HTERT RPE-1 (cell line): Measurements from ENCODE around the gene SLC9C2.
"Not testable (repeated sequence)": the region's sequence is repeated elsewhere in the genome, so short reads cannot be mapped to it uniquely, and the experiment has no call there.

Experiments
- in situ Hi-C: fragments of 300-500 bp; cut with MboI; formaldehyde crosslinking; loops from 4 replicates; pipeline ENCODE4 v1.14.3; 2020; ENCODE audit warnings: low sequenced_read_pairs

Gene SLC9C2

DNA sequence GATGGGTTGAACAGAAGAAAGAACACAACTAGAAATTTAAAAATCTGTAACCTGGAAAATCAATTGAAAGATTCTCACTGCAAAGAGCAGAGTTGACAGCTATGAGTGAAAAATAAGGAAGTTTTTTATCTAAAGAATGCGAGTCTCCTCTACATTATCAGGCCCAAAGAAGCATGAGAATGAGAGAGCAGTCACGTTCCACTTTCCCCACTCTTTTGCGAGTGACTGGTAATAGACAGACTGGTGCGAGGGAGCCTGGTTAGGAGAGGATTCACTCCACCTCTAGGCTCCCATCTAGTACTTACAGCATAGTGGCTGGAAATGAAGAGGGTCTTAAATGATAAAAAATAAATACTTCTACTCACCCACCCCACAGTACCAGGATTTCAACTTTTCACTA lies 73.8 kb downstream of the SLC9C2 start:
- in situ Hi-C loops = no loop called here

DNA sequence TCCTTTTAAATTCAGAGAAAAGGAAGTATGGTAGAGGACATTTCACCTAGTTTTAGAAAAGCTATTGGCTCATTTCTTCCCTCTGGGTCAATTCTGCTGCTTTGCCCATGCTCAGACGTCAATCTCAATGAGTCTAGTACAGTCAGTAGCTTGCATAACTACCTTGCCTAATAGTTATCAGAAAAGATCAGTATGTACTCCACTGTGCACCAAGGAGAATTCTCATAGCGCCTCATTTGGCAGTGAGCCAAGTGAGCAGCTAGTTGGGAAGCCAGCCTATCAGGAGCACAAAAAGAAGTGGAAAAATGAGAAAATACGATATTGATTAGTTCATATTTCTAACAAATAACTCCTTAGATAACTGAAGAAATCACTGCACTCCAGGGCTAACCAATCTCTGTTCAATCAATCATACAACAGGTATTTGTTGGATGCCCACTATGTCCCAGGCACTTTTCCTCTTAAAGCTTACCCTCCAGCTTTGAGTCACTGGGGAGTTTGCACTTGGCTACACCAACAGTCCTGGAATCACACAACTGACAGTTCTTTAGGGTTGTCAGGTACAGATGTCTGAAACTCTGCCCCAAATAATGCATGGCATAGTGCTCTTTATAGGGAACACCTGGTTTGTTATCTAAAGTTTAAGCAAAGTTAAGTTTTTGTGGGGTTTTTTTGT lies 75.6 kb downstream of the SLC9C2 start:
- in situ Hi-C loops = no loop called here

DNA sequence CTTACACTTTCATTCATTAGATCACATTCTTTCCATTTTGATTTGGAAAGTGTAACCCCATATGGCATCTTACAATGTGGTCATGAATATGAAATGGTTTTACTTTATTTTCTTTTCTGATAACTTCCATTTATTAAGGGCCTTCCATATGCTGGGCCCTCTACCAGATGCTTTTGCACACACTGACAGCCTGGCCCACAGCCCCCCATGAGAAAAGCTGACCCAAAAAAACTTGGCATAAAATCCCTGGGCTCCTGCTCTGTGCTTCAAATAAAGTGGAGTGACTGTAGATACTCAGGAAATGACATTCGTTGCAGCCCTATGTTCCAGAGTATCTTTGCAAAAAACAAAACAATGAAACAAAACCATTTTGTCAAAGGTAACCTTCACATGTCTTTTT lies 76.9 kb downstream of the SLC9C2 start:
- in situ Hi-C loops = no loop called here

DNA sequence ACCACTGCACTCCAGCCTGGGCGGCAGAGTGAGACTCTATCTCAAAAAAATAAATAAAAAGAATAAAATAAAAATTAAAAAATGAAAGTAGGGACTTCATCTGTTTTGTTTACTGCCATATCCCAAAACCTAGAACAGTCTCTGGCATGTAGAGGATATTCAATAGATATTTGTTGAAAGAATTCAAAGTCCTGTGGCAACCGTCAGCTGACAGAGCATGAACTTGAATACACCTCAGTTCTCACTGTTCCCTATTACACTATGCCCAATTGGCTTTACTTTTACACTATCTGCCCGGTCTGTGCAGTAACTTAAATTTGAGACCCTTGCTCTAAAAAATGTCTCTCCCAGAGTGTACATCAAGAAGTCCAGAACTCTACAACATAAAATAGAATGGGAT lies 79.5 kb downstream of the SLC9C2 start:
- in situ Hi-C loops = no loop called here

DNA sequence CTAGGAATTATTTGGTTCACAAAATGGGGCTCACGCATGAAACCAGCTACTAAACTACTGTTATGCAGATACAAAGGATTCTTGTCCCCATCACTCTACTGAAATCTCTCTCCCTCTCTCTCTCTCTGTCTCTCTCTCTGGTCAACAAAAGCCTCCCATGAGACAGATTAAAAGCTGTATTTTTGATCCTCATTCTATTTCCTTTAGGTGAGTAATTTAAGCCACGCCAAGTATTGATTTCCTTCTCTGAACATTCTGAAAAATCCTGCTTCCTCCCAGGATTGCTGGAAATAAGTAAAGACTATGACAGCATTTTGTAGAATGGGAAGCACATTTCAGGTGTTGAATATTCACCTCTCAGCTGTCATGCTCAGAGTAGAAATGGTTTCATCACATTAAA lies 82.1 kb downstream of the SLC9C2 start:
- in situ Hi-C loops = no loop called here

DNA sequence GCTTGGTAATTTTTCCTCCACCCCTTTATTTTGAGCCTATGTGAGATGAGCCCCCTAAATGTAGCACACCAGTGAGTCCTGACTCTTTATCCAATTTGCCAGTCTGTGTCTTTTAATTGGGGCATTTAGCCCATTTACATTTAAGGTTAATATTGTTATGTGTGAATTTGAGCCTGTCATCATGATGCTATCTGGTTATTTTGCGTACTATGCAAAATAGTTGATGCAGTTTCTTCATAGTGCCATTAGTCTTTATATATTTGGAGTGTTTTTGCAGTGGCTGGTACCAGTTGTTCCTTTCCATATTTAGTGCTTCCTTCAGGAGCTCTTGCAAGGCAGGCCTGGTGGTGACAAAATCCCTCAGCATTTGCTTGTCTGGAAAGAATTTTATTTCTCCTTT lies 88.4 kb downstream of the SLC9C2 start:
- in situ Hi-C loops = not testable (repeated sequence)

DNA sequence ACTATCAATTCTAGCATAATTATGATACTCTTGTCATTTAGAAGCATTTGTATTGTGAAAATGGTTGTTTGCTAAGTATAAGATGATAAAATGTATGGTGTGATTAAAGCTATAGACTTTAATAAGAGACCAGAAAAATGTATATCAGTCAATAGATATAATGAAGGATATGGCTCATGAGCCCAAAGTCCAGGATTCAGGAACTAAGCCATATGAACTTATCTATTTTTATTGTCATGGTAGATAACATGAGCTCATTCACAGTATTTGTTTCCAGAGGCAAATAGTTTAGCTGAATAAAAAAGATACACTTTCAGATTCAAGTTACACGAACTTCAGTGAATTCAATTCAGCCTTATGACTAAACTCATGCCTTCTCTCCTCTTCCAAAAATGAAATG lies 93.1 kb downstream of the SLC9C2 start:
- in situ Hi-C loops = no loop called here

DNA sequence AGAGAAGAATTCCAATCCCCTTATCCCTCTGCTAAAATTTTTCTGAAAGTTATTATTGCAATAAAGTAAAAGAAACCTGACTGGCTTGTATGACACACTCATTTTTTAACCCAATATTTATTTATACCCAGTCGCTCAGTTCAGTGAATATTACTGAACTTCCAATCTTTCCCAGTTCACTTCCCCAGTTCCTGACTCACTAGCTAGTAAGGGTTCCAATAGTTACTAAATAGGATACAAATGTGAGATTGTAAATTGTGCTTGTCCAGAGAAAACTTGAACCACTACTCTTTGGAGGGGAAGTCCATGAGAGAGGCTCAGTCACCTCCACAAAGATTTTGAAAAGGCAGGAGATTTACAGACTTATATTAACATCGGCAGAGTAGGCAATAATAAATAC lies 94.3 kb downstream of the SLC9C2 start:
- in situ Hi-C loops = no loop called here

DNA sequence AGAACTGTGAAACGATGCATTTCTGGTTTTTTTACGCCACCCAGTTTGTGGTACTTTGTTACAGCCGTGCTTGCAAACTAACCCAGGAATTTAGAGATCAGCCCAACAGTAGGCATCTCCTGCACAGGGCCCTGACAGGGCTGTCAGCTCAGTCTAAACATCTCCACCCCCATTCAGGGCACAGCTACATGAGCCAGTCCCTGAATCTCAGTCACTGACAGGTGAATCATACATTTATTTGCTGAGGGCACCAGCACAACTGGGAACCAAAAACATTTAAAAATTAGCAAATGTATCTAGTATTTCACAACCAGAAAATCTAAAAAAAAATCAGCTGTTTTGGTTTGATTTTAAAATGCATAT lies 95.0 kb downstream of the SLC9C2 start:
- in situ Hi-C loops = no loop called here

DNA sequence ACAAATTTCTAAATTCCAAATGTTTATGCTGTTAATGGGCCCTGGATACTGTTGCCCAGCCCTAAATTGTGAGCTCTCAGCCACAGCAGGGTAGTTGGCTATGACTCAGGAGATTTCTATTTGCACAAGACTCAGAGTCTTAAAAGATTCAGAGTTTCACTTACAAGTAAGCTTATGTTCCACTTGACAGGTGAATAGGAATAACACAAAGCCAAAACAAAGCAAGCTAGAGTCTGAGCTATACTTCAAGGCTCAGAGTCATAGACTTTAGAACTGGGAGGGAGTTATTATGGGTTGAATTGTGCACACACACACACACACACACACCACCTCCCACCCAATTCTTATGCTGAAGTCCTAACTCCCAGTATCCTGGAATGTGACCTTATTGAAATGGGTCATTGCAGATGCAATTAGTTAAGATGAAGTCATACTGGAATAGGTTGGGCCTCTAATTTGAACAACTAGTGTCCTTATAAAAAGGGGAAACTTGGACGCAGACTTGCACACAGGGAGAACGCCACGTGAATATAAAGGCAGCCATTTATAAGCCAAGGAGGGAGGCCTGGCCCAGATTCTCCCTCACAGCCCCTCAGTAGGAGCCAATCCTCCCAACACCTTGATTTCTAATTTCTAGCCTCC lies 95.5 kb downstream of the SLC9C2 start:
- in situ Hi-C loops = no loop called here

DNA sequence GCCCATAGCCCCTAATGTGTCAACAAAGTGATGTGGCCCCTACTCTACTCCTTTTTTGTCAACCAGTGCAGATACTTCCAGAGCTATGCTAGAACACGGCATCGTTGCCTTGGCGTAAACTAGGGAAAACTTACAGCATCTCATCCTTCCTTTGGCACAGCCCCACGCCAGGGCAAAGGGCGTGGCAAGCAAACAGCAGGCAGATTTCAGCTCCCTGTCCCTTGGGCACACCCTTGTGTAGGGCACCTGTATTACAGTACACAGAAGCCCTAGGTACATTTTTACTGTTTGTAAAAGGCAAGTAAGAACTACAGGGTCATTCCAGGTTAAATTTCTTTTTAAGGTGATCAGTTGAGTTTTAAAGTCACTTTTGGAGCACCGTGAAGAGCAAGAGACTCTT lies 96.4 kb downstream of the SLC9C2 start:
- in situ Hi-C loops = no loop called here

DNA sequence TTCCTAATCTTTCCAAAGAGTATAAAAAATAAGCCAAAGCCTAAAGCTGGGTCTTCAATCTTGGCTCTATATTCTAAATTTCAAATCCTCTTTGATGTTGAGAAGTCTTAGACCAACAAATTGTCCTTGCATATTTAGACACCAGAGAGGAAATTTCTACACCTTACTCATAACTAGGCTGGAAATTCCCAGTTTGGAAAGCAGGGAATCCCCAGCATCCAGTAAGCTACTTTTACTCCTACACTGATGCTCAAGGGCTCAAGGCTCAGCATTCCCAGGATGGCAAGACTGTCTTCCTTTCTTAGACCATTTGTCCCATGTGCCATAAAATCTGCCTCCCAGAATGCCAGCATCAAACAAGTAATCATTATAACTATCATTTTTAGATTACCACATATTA lies 97.5 kb downstream of the SLC9C2 start:
- in situ Hi-C loops = no loop called here

DNA sequence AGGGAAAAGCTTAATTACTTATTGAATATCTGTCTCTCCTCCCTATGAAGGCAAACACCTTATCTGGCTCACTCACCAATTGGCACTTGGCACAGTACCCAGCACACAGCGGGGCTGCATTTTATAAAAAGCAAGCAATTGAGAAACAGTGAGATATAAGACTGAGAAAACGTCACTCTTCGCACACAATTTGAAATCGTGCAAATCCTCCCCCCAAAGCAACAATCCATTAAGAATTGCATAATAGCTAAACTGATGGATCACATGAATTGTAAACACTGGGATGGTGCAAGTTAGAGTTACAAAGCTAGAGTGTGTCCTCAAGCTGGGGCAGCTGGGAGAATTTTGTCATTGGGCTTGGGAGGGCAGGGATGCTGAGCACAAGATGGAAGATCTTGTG lies 98.6 kb downstream of the SLC9C2 start:
- in situ Hi-C loops = no loop called here

DNA sequence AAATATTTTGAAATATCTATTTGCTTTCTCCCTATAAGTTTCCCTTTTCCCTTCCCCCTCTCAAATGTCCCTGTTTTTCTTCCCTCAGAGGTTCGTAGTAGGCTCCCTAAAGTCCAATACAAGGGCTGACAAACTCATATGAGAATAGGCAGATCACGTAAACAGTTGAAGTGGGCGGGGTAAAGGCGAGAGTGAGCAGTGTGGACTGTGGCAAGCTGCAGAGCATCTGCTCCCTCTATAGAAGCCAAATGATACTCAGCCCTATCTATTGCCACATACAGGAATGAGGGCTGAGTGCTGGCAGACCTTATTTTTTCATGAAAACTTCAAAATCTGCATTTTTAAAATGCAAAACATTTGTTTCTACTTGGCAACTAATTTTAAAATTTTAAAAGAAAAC lies 99.5 kb downstream of the SLC9C2 start:
- in situ Hi-C loops = no loop called here

DNA sequence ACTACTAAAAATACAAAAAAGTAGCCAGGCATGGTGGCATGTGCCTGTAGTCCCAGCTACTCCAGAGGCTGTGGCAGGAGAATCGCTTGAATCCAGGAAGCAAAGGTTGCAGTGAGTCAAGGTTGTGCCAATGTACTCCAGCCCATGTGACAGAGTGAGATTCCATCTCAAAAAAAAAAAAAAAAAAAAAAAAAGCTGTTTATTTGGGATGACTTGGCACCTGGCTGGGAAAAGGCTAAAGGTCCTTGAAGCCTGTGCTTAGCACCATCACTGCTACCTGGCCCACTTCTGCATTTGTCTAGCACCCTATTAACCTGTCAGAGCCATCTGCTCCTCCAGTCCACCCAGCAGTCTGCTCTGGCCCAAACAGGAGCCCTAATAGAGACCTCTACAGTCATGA lies 100.8 kb downstream of the SLC9C2 start:
- in situ Hi-C loops = no loop called here

DNA sequence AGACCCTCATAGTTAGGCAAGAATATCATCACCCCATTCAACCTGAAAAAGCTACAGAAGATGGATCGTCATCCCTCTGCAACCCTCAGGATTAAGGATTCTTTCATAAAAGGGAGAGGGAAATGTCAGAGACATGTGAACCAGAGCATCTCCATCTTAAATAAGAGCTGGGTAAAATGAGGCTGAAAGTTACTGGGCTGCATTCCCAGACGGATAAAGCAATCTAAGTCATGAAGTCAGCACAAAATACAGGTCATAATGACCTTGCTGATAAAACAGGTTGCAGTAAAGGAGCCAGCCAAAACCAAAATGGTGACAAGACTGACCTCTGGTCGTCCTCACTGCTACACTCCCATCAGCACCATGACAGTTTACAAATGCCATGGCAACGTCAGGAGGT lies 103.1 kb downstream of the SLC9C2 start:
- in situ Hi-C loops = no loop called here

DNA sequence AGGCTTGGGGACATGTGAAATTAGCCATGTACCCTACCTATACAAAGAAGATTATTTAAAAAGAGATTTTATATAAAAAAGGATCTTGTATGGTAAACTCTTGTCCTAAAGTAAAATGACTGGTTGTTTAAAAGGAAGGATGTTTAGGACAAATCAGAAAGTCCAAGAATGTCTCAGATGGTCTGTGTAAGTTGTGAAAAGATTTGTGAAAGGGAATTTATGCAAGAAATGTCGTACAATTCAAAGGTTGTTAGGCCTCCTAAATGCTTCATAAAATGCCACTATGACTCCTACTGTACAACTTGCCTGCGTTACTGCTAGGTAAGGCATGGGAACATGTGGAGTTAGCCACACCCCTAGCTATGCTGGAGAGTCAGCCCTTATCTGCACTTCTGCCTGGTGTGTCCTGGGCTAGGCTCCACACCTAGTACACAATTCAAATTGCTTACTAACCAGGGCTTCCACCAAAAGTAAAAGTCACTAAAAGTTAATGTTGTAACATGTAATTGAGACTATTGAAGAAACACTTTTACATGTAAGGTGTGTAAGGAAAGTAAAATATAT lies 106.0 kb downstream of the SLC9C2 start:
- in situ Hi-C loops = no loop called here

DNA sequence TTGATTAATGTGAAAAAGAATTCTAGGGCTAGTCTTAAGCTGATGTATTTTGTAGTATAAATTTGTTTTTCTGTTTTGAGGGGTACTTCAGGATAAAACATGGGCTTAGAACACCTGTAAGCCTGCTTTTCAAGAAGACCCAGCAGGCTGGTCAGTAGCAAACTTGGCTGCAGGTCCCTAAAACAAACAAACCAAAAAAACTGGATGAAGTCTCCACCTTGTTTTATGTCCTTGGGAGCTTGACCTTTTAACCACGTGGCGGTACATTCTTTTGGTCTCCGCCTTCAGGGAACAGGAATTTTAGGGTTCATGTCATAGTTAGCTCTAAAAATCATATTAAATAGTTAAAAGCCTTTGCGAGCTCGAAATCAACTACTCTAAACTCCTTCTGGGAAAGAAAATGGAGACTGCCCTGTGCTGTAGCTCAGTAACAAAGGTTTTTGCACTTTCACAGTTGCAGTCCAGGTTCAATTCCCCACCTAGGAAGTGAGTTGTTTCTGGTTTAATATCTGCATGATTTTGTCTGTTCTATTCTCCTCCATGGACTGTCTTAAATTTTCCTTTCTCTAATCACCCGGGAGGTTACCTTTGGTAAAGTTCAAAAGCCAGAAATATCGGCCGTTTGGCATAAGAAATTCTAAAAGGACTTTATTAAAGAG lies 107.1 kb downstream of the SLC9C2 start:
- in situ Hi-C loops = no loop called here

DNA sequence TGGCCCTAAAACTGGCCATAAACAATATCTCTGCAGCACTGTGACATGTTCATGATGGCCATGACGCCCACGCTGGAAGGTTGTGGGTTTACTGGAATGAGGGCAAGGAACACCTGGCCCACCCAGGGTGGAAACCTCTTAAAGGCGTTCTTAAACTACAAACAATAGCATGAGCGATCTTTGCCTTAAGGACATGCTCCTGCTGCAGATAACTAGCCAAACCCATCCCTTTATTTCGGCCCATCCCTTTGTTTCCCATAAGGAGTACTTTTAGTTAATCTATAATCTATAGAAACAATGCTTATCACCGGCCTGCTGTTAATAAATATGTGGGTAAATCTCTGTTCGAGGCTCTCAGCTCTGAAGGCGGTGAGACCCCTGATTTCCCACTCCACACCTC lies 109.7 kb downstream of the SLC9C2 start:
- in situ Hi-C loops = not testable (repeated sequence)

DNA sequence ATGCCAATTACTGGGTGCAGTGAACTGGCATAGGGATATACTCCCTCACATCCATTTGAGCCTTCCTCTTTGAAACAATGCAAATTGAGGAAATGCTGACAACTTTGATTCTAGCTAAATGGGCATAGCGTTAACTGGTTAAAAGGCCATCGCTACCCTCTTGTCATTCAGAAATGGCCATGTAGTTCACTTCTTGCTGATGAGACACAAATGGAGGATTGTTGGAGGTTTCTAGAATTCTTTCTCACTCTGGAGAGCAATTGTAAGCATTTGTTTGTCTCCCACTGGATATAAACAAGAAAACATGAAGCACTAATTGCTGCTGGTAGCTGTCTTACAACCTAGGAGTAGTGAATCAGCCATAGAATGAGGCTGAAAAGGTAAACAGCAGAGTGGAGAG lies 111.4 kb downstream of the SLC9C2 start:
- in situ Hi-C loops = no loop called here

DNA sequence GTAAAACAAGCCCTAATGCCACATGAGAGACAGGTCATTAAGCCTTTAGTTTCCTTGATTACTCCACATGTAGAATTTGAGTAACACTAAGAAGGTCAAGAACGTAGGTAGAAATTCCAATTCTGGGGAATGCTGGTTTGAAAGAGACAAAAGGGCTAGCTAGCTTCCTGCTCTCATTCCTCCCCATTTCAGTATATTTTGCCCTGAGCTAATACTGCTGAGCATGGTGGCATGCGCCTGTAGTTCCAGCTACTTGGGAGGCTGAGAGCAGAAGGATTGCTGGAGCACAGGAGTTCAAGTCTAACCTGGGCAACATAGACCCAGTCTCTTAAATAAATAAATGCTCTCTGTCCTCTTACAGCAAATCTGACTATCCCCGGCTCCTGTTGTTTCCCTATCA lies 112.9 kb downstream of the SLC9C2 start:
- in situ Hi-C loops = no loop called here

DNA sequence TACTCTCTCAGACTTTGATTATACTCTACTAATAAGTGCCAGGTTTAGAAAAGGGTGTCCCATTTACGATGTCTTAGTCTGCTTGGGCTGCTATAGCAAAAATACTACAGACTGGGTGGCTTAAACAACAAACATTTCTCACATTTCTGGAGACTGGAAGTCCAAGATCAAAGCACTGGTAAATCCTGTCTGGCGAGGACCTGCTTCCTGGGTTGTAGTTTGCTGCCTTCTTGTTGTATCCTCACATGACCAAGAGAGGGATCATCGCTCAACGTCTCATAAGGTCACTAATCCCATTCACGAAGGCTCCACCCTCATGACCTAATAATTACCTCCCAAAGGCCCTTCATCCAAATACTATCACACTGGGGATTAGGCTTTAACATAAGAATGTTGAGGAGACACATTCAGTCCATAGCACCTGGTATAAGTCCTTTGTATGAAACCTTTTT lies 113.7 kb downstream of the SLC9C2 start:
- in situ Hi-C loops = no loop called here
